CD14-positive monocyte (primary cell): ENCODE results near the gene SBK2. TPM values are rescaled to one million over a fixed set of nuclear protein-coding genes. Genes with fewer than 3 reads are reported as not detected.
"Not testable (repeated sequence)": the region's sequence is repeated elsewhere in the genome, so short reads cannot be mapped to it uniquely, and the experiment has no call there.

Experiments
- DNase-seq, 3 donors: peaks; one replicate each; pipeline ENCODE4 v3.0.0-alpha.2; 2011 to 2022
- H2AFZ ChIP-seq: 2 replicates; pipeline ENCODE4 v1.6.0; 2012; ENCODE audit warnings: mild to moderate bottlenecking, low read depth, low read length, inconsistent platforms; ENCODE audit not compliant: insufficient read depth, poor library complexity, severe bottlenecking
- H3K27ac ChIP-seq, 2 donors: 1 replicate in 1 of 2; 2 replicates in 1 of 2; pipeline ENCODE4 v1.5.1; 2012 to 2013; ENCODE audit warnings: low read length in 2 of 2, control low read depth in 1 of 2, inconsistent platforms in 1 of 2, low read depth in 1 of 2, mild to moderate bottlenecking in 1 of 2
- H3K27me3 ChIP-seq, 2 donors: one replicate each; pipeline versions ENCODE4 v1.6.0 to v1.6.1; 2011 to 2013; ENCODE audit warnings: low read length in 2 of 2; ENCODE audit not compliant: control insufficient read depth in 2 of 2, insufficient read depth in 2 of 2
- H3K36me3 ChIP-seq, 2 donors: replicated peaks in 1 of 2; 1 replicate in 1 of 2; 2 replicates in 1 of 2; pipeline versions ENCODE4 v1.5.1 to v1.6.1; 2012 to 2013; ENCODE audit warnings: low read length in 2 of 2, control low read depth in 1 of 2, inconsistent platforms in 1 of 2, mild to moderate bottlenecking in 1 of 2; ENCODE audit not compliant: insufficient read depth in 2 of 2, control insufficient read depth in 1 of 2
- H3K4me1 ChIP-seq, 2 donors: 1 replicate in 1 of 2; 2 replicates in 1 of 2; pipeline versions ENCODE4 v1.5.1 to v1.6.1; 2012 to 2013; ENCODE audit warnings: low read length in 2 of 2, control low read depth in 1 of 2, inconsistent platforms in 1 of 2, mild to moderate bottlenecking in 1 of 2, moderate library complexity in 1 of 2; ENCODE audit not compliant: insufficient read depth in 2 of 2, control insufficient read depth in 1 of 2
- H3K4me2 ChIP-seq: replicated peaks from 2 replicates; pipeline ENCODE3; 2012; ENCODE audit warnings: low read length, moderate library complexity, mild to moderate bottlenecking; ENCODE audit not compliant: poor library complexity, severe bottlenecking; ENCODE audit errors: extremely low read depth
- H3K4me3 ChIP-seq, 3 experiments: fragments of 200-600 bp in 1 of 3; sonication (generic) in 1 of 3; replicated peaks in 1 of 3; 1 replicate in 2 of 3; 2 replicates in 1 of 3; pipeline ENCODE4 v1.5.1; 2011 to 2013; ENCODE audit warnings: low read length in 3 of 3, mild to moderate bottlenecking in 3 of 3, control low read depth in 2 of 3, low read depth in 2 of 3, inconsistent platforms in 1 of 3, moderate library complexity in 1 of 3
- H3K79me2 ChIP-seq: 2 replicates; pipeline ENCODE4 v1.6.0; 2012; ENCODE audit warnings: mild to moderate bottlenecking, control low read depth, inconsistent platforms, low read length, moderate library complexity; ENCODE audit not compliant: insufficient read depth
- H3K9ac ChIP-seq: 2 replicates; pipeline ENCODE4 v1.6.0; 2017; ENCODE audit warnings: low read length, mild to moderate bottlenecking; ENCODE audit not compliant: insufficient read depth, poor library complexity, severe bottlenecking
- H3K9me3 ChIP-seq, 2 donors: replicated peaks in 1 of 2; 1 replicate in 1 of 2; 2 replicates in 1 of 2; pipeline versions ENCODE4 v1.5.1 to v1.6.1; 2012 to 2013; ENCODE audit warnings: low read length in 2 of 2, control low read depth in 1 of 2; ENCODE audit not compliant: control insufficient read depth in 1 of 2, insufficient read depth in 1 of 2
- H4K20me1 ChIP-seq: 2 replicates; pipeline ENCODE4 v1.6.0; 2012; ENCODE audit warnings: mild to moderate bottlenecking, low read length, control low read depth, moderate library complexity; ENCODE audit not compliant: insufficient read depth
- H3K27ac Mint-ChIP-seq, 7 donors: one replicate each; pipeline ENCODE4 v1.8.0; 2020; ENCODE audit warnings: mild to moderate bottlenecking in 7 of 7, mixed read lengths in 7 of 7, moderate library complexity in 6 of 7, inconsistent platforms in 2 of 7
- H3K27me3 Mint-ChIP-seq, 3 donors: one replicate each; pipeline ENCODE4 v1.8.0; 2021 to 2022; ENCODE audit warnings: low read depth in 3 of 3, mild to moderate bottlenecking in 3 of 3, mixed read lengths in 3 of 3, moderate library complexity in 3 of 3, inconsistent platforms in 1 of 3
- H3K36me3 Mint-ChIP-seq, 2 donors: one replicate each; pipeline ENCODE4 v1.8.0; 2020; ENCODE audit warnings: mixed read lengths in 2 of 2, inconsistent platforms in 1 of 2, mild to moderate bottlenecking in 1 of 2
- H3K4me1 Mint-ChIP-seq: one replicate; pipeline ENCODE4 v1.8.0; 2020; ENCODE audit warnings: mild to moderate bottlenecking, mixed read lengths
- H3K4me3 Mint-ChIP-seq, 2 donors: one replicate each; pipeline ENCODE4 v1.8.0; 2020; ENCODE audit warnings: mild to moderate bottlenecking in 2 of 2, mixed read lengths in 2 of 2, moderate library complexity in 1 of 2
- H3K9me3 Mint-ChIP-seq, 7 donors: one replicate each; pipeline ENCODE4 v1.8.0; 2020 to 2022; ENCODE audit warnings: mixed read lengths in 7 of 7, mild to moderate bottlenecking in 6 of 7, moderate library complexity in 6 of 7, inconsistent platforms in 2 of 7
- WGBS: methylation state at CpG from one replicate; pipeline ENCODE4 v1.1.5; 2013; ENCODE audit warnings: missing lambda C conversion rate; ENCODE audit not compliant: insufficient coverage; 5-methylcytosine and 5-hydroxymethylcytosine counted together
- intact Hi-C, 2 donors: fragments of 100-400 bp; cut with micrococcal nuclease; formaldehyde crosslinking; loops; one replicate each; pipeline versions ENCODE4 v1.15.0 to v1.15.1; 2023
- polyA plus RNA-seq, 3 donors: library from polyadenylated mRNA; depleted of rRNA in 1 of 3; unstranded in 2 of 3; stranded (reverse) in 1 of 3; fragments of 300-500 nt in 2 of 3; fragments of >200 nt in 1 of 3; fragmentation: Illumina TruSeq in 2 of 3; gene quantifications; 1 replicate in 2 of 3; 2 replicates in 1 of 3; pipeline ENCODE4 v1.2.3, GENCODE V29; 2012 to 2021
- TF ChIP-seq, protein P1 (sequence below): fragments of 200-600 bp; IDR thresholded peaks from one replicate; pipeline ENCODE4 v1.8.0; 2022; ENCODE audit warnings: antibody characterized with exemption, mild to moderate bottlenecking

Gene SBK2
- polyA plus RNA-seq, 3 donors: not detected

DNA sequence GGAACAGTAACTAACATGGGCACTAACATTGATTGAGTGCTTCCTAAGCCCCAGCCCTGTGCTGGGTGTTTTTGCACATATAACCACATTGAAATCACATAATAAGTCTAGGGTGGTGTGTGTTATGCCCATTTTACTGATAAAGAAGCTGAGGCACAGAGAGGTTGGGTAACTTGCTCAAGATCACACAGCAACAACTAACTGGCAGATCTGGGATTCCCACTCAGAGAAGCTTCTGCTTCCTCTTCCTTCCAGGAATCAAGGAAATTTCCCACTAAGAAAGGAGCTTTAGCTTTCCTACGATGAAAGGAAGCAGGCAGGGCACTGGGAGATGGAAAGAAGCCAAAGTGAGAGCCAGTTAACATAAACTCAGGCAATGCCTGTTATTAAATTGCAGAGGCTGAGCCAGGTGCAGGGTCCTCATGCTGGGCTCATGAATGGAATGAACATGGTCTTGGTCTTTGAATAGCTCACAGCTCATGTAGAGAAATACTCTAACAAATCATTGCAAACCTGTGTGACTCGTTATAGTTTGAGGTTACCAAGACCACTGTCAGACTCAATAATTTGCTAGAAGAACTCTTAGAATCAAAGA lies 38.6 kb downstream of the SBK2 start:
- no peak overlapping the region for H3K9ac ChIP-seq
- TF ChIP-seq, protein P1, sequence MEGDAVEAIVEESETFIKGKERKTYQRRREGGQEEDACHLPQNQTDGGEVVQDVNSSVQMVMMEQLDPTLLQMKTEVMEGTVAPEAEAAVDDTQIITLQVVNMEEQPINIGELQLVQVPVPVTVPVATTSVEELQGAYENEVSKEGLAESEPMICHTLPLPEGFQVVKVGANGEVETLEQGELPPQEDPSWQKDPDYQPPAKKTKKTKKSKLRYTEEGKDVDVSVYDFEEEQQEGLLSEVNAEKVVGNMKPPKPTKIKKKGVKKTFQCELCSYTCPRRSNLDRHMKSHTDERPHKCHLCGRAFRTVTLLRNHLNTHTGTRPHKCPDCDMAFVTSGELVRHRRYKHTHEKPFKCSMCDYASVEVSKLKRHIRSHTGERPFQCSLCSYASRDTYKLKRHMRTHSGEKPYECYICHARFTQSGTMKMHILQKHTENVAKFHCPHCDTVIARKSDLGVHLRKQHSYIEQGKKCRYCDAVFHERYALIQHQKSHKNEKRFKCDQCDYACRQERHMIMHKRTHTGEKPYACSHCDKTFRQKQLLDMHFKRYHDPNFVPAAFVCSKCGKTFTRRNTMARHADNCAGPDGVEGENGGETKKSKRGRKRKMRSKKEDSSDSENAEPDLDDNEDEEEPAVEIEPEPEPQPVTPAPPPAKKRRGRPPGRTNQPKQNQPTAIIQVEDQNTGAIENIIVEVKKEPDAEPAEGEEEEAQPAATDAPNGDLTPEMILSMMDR: no peak
- intact Hi-C loops: no loop called here
- Mint-ChIP-seq H3K36me3 (peaks cover 0 to 2% of the 10 kb centered on the region in 2 donors), H3K9me3 (peaks cover 0 to 15% (median 10%) of the 10 kb centered on the region in 7 donors), H3K27ac (peak overlapping the region in 1 of 7 donors; percentile 54), H3K4me1 (peaks cover 3% of the 10 kb centered on the region), H3K4me3 (no peak overlapping the region), H3K27me3 (peaks cover 6 to 19% (median 11%) of the 10 kb centered on the region in 3 donors)
- peaks cover 0 to 4% of the 10 kb centered on the region in 2 donors for H3K27me3 ChIP-seq
- H4K20me1 ChIP-seq: no peaks in the 10 kb centered on the region
- no peak overlapping the region for H2AFZ ChIP-seq
- H3K4me1 ChIP-seq: peaks cover 2% of the 10 kb centered on the region in 2 donors
- no peaks in the 10 kb centered on the region for H3K9me3 ChIP-seq
- H3K36me3 ChIP-seq: no peaks in the 10 kb centered on the region
- no peaks in the 10 kb centered on the region for H3K79me2 ChIP-seq
- no peak overlapping the region for H3K27ac ChIP-seq
- WGBS: no CpG with 5 or more reads among the region's 2 CpGs
- no peak overlapping the region for H3K4me3 ChIP-seq
- no peak overlapping the region for H3K4me2 ChIP-seq
- no peak for DNase-seq

DNA sequence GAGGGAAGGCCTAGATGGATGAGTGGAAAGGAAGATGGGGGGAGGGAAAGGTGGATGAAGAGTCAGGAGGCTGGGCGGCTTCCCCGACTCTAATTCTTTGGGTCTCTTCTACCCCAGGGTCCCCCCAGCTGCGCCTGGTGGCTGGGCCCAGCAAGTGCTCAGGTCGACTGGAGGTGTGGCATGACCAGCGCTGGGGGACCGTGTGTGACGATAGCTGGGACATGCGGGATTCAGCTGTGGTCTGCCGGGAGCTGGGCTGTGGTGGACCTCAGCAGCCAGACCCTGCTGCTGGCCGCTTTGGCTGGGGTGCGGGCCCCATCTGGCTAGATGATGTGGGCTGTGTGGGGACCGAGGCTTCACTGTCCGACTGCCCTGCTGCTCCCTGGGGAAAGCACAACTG lies 39.2 kb downstream of the SBK2 start:
- Histone ChIP-seq H3K9me3 (no peaks in the 10 kb centered on the region), H2AFZ (no peak overlapping the region), H3K4me2 (no peak overlapping the region), H3K79me2 (no peaks in the 10 kb centered on the region), H3K27me3 (peaks cover 0 to 4% of the 10 kb centered on the region in 2 donors), H3K4me3 (no peak overlapping the region), H3K36me3 (no peaks in the 10 kb centered on the region), H3K27ac (no peak overlapping the region), H4K20me1 (no peaks in the 10 kb centered on the region), H3K9ac (no peak overlapping the region), H3K4me1 (no peaks in the 10 kb centered on the region)
- Mint-ChIP-seq H3K27me3 (peaks cover 11 to 22% (median 11%) of the 10 kb centered on the region in 3 donors), H3K4me3 (no peak overlapping the region), H3K27ac (peak overlapping the region in 1 of 7 donors; percentile 54), H3K9me3 (peaks cover 0 to 13% (median 8%) of the 10 kb centered on the region in 7 donors), H3K36me3 (peaks cover 0 to 2% of the 10 kb centered on the region in 2 donors), H3K4me1 (no peaks in the 10 kb centered on the region)
- no peak for DNase-seq
- WGBS: 96% methylated on average over 13 of the region's 13 CpGs
- intact Hi-C loops: no loop called here
- TF ChIP-seq, protein P1: no peak

DNA sequence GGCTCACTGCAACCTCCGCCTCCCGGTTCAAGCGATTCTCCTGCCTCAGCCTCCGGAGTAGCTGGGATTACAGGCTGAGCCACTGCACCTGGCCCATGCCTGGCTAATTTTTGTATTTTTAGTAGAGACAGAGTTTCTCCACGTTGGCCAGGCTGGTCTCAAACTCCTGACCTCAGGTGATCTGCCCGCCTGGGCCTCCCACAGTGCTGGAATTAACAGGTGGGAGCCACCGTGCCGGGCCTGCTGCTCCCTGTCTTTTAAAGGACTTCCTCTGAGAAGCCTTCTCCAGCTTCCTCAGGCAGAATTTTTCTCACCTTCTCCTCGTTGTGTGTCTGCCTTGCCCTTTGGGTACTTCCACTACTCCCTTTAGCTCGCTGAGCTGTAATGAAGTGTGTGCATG lies 40.1 kb downstream of the SBK2 start:
- H3K27me3 Mint-ChIP-seq: peaks cover 12 to 22% (median 18%) of the 10 kb centered on the region in 3 donors
- H3K9me3 ChIP-seq, H3K36me3 Mint-ChIP-seq, H3K27ac ChIP-seq, H3K4me3 Mint-ChIP-seq, H3K4me3 ChIP-seq, H3K4me1 ChIP-seq, intact Hi-C loops, H3K27me3 ChIP-seq, H3K9ac ChIP-seq, H3K79me2 ChIP-seq, H3K36me3 ChIP-seq, H4K20me1 ChIP-seq, H2AFZ ChIP-seq, H3K9me3 Mint-ChIP-seq, DNase-seq, H3K27ac Mint-ChIP-seq, H3K4me2 ChIP-seq, H3K4me1 Mint-ChIP-seq: not testable (repeated sequence)
- 91% methylated on average over 4 of the region's 10 CpGs for WGBS
